Measurements from ENCODE around the gene RNF223. TPM values are rescaled to one million over a fixed set of nuclear protein-coding genes. Genes with fewer than 3 reads are reported as not detected.
A peak's percentile ranks its signal among the peaks of the same experiment; 100 is the strongest.

Gene RNF223
- total RNA-seq, 1 donor from 2014 or later = not detected

- no peak overlapping the region for H3K27ac Mint-ChIP-seq (ENCODE audit: unreplicated experiment)
- no peaks in the 10 kb centered on the region for H3K9me3 Mint-ChIP-seq (ENCODE audit: low read depth)
- no peak for DNase-seq (ENCODE audit: low spot score)
- H3K4me3 Mint-ChIP-seq (ENCODE audit: unreplicated experiment) = no peak overlapping the region
- TF ChIP-seq CTCF (IDR thresholded peaks at IDR 0.05) = no peak
- peaks cover 9% of the 10 kb centered on the region for H3K36me3 Mint-ChIP-seq (ENCODE audit: low read depth)
- no peaks in the 10 kb centered on the region for H3K27me3 Mint-ChIP-seq (ENCODE audit: low read depth)
- peaks cover 12% of the 10 kb centered on the region for H3K4me1 Mint-ChIP-seq (ENCODE audit: low read depth)
Observed at GRCh38 chr1:1041092-1041523, 33.0 kb downstream of the RNF223 start.

GRCh38 chr1:1040004-1040991 lies 33.8 kb downstream of the RNF223 start:
- no peak for DNase-seq (ENCODE audit: low spot score)
- Mint-ChIP-seq H3K4me3 (ENCODE audit: unreplicated experiment) (peak overlapping the region; percentile 28), H3K36me3 (ENCODE audit: low read depth) (peaks cover 11% of the 10 kb centered on the region), H3K4me1 (ENCODE audit: low read depth) (peaks cover 12% of the 10 kb centered on the region), H3K27me3 (ENCODE audit: low read depth) (no peaks in the 10 kb centered on the region), H3K9me3 (ENCODE audit: low read depth) (no peaks in the 10 kb centered on the region), H3K27ac (ENCODE audit: unreplicated experiment) (no peak overlapping the region)
- TF ChIP-seq CTCF (IDR thresholded peaks at IDR 0.05) = peak; percentile 38

GRCh38 chr1:1039145-1039910 lies 34.8 kb downstream of the RNF223 start:
- Mint-ChIP-seq H3K36me3 (ENCODE audit: low read depth) (peaks cover 6% of the 10 kb centered on the region), H3K4me3 (ENCODE audit: unreplicated experiment) (peak overlapping the region; percentile 19)

GRCh38 chr1:1038694-1039093 lies 35.4 kb downstream of the RNF223 start:
- Mint-ChIP-seq H3K9me3 (ENCODE audit: low read depth) (no peaks in the 10 kb centered on the region), H3K36me3 (ENCODE audit: low read depth) (peaks cover 6% of the 10 kb centered on the region), H3K4me3 (ENCODE audit: unreplicated experiment) (no peak overlapping the region), H3K27ac (ENCODE audit: unreplicated experiment) (peak overlapping the region; percentile 55), H3K4me1 (ENCODE audit: low read depth) (peaks cover 12% of the 10 kb centered on the region), H3K27me3 (ENCODE audit: low read depth) (no peaks in the 10 kb centered on the region)
- no peak for TF ChIP-seq CTCF (IDR thresholded peaks at IDR 0.05)
- DNase-seq (ENCODE audit: low spot score) = no peak

More at GRCh38 chr1:1039145-1039910, 34.8 kb downstream of the RNF223 start:
- no peak for TF ChIP-seq CTCF (IDR thresholded peaks at IDR 0.05)
- no peak for DNase-seq (ENCODE audit: low spot score)
- Mint-ChIP-seq H3K27me3 (ENCODE audit: low read depth) (no peaks in the 10 kb centered on the region), H3K27ac (ENCODE audit: unreplicated experiment) (no peak overlapping the region), H3K4me1 (ENCODE audit: low read depth) (peaks cover 12% of the 10 kb centered on the region), H3K9me3 (ENCODE audit: low read depth) (no peaks in the 10 kb centered on the region)

Measured in chondrocyte (in vitro differentiated cells).